Cardiac fibroblast (primary cell): ENCODE measurements around the gene BRSK2.

Experiments used
- DNase-seq, 2 donors: peaks; one replicate each; pipeline versions ENCODE4 v3.0.0 to v3.0.0-alpha.2; 2010; ENCODE audit warnings: low read depth in 2 of 2
- H3K4me3 ChIP-seq, 2 donors: replicated peaks in 1 of 2; 1 replicate in 1 of 2; 2 replicates in 1 of 2; pipeline ENCODE4 v1.5.1; 2011; ENCODE audit warnings: low read depth in 2 of 2, low read length in 2 of 2, mild to moderate bottlenecking in 2 of 2, moderate library complexity in 1 of 2
- TF ChIP-seq, protein P1 (sequence below): IDR thresholded peaks from one replicate; pipeline ENCODE4 v1.5.1; 2011; ENCODE audit warnings: low read depth, mild to moderate bottlenecking, low read length, inconsistent platforms

BRSK2 gene

DNA sequence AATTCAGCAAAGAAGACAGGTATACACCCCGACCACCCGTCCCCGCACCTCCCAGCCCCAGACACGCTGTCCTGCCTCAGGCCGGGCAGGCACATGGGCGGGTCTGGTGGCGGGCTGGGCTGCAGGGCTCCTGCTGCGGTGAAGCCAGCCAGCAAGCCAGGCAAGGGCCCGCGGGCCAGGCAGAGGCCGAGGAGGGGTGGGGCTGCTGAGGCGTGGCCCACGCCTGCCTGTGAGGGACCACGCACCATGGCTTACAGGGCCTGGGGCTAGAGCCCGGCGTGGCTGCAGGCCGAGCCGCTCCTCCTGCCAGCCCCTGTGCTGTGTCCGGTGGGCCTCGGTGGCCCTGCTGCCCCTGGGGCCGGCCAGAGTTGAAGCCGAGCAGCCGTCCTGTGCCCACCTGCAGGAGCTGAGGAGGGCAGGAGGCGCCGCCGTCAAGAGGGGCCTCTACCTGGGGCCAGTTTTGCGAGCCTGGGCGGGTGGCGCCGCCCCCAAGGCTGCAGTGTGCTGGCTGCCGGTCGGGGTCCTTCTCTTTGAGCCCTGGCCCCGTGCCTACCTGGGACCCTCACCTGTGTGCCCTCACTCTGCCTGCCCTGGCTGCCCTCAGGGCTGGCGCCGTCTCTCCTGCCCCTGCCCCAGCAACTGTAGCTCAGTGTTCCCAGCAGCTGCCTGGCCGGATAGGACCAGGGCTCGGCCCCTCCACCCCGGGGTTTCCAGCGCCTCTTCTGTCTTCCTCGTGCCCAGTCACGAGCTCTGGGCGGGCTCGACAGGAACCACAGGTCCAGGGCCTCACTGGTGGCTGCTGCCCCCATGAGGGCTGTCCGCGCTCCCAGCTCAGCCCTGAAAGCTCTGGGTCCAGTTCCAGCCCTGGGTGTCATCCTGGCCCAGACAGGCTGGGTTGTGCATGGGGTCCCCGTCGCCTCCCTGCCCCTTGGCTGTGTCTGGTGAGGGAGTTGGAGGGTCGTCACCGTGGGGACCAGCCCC is 58.4 kb downstream of the BRSK2 start:
- no peak for DNase-seq
- TF ChIP-seq, protein P1, sequence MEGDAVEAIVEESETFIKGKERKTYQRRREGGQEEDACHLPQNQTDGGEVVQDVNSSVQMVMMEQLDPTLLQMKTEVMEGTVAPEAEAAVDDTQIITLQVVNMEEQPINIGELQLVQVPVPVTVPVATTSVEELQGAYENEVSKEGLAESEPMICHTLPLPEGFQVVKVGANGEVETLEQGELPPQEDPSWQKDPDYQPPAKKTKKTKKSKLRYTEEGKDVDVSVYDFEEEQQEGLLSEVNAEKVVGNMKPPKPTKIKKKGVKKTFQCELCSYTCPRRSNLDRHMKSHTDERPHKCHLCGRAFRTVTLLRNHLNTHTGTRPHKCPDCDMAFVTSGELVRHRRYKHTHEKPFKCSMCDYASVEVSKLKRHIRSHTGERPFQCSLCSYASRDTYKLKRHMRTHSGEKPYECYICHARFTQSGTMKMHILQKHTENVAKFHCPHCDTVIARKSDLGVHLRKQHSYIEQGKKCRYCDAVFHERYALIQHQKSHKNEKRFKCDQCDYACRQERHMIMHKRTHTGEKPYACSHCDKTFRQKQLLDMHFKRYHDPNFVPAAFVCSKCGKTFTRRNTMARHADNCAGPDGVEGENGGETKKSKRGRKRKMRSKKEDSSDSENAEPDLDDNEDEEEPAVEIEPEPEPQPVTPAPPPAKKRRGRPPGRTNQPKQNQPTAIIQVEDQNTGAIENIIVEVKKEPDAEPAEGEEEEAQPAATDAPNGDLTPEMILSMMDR: no peak

DNA sequence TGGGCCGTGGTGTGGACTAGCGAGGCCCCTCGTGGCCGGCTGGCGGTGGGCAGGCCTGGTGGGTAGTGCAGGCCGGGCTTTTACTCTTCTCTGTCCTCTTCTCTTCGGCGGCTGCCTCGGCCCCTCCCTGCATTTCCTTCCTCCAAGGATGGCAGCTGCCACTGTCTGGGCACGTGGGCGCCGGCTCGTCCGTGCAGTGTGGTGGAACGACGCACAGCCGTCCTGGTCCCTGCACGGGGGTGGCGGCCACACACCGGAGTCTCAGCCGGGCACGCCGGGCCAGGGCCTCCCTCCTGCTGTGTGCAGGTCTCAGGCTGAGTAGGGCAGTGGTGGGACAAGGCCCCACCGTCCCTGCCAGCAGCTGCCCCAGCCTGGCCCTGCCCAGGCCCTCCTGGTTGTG is 59.1 kb downstream of the BRSK2 start:
- H3K4me3 ChIP-seq: no peak overlapping the region
- TF ChIP-seq, protein P1: no peak
- no peak for DNase-seq

More for the DNA sequence above, 58.4 kb downstream of the BRSK2 start:
- no peak overlapping the region for H3K4me3 ChIP-seq

DNA sequence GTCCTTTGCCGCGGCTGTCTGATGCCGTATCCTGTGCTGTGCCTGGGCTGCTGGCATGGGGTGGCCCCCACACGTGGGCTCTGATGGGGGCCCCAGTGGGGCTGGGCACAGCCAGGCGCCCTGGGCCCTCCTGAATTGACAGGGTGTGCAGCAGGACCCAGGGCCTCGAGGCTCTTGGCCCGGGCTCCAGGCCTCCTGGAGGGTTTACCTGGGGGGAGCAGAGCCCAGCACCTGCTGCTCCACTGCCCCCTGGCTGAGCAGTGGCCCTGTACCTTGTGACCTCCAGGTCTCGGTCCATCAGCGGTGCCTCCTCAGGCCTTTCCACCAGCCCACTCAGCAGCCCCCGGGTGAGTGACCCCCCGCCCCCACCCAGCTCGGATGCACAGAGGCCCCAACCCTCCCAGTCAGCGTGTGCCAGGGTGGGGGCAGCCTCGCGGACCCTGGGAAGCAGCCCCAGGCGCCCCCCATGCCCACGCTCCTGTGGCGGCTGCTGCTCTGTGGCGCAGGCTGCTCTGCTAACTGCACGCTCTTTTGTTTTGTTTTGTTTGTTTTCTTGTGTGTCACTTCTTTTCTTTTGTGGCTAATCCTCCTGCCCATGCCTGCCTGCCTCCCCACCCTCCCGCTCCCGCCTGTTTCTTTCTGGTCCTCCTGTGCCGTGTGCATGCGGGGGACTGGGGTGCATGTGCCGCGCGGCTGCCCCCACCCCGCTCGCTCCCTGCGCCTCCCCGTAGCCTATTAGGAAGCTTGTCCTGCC is 59.9 kb downstream of the BRSK2 start:
- no peak for DNase-seq
- no peak overlapping the region for H3K4me3 ChIP-seq
- TF ChIP-seq, protein P1: no peak

DNA sequence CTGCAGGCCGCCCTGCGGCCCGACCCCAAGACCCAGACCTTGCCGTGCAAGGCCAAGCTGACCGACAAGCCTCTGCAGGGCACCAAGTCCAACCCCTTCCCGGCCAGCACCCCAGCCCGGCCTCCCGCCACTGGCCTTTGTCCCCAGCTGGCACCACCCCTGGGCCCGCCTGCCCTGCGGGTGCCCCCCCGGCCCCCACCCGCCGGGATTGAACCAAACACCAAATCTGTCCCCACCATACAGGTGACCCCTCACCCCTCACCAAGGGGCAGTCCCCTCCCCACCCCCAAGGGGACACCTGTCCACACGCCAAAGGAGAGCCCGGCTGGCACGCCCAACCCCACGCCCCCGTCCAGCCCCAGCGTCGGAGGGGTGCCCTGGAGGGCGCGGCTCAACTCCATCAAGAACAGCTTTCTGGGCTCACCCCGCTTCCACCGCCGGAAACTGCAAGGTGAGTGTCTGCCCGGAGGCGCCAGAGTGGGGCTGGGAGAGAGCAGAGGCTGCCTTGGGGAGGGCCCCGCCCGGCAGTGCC is 60.7 kb downstream of the BRSK2 start:
- no peak overlapping the region for H3K4me3 ChIP-seq
- DNase-seq: no peak
- TF ChIP-seq, protein P1: no peak

DNA sequence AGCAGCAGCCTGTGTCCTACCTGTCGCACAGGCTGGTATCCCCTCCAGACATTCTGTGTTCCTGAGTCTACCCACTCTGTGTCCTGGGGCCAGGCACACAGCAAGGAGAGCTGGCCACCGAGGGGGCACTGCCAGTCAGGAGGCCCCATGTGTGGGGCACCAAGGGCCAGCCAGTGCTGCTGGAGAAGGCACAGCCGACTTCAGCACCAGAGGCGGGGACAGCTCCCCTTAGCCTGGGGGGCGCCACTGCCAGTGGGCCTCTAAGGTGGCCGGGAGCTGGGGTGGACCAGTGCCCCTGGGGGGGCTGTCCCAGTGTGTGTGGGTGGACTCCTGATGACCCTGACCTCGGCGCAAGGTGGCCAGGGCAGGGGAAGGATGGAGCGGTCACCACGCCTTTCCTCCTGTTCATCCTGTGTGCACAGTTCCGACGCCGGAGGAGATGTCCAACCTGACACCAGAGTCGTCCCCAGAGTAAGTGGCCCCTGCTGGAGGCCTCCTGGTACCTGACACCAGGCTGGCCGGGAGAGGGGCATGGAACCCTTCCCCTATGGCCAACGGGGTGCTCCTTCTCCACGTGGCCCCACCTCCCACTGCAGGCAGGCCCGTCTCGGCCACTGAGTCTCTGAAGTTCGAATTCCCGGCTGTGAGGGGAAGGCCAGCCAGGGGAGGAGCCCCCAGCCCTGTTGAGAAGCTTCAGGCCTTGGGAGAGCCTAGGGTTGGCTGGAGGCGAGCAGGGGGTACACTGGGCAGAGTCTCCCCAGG is 61.4 kb downstream of the BRSK2 start:
- no peak for DNase-seq
- TF ChIP-seq, protein P1: no peak
- no peak overlapping the region for H3K4me3 ChIP-seq

DNA sequence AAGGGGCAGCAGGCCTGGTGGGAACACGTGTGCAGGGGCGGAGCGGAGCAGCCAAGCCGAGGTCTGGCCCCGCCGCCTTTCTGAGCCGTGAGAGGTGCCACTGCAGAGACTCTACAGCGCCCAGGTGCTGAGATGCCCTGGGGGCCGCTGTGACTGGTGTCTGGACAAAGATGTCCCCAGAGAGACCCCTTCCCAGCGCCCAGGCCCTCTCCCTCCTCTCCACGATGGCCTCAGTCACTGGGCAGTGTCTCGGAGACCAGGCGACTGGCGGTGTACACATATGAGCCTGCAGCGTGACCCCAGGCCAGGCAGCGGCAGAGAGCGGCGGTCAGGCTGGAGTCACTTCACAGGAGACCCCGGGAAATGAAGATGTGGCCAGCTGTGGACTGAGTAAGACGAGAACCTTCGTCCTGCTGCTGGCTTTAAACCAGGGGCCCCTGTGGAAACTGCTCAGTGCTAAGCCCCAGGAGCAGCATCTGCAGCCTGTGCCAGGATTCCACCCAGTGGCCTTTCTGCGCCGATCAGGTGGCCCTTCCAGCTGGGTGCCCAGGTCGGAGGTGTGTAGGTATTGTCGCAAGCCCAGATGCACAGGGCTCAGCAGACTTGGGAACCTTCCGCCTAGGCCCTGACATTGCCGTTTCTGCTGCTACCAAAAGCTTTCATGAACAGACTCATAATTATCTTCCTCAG is 62.2 kb downstream of the BRSK2 start:
- no peak overlapping the region for H3K4me3 ChIP-seq
- no peak for DNase-seq
- TF ChIP-seq, protein P1: no peak
